Stimulated activated CD4-positive, alpha-beta T cell treated with anti-CD3 and anti-CD28 coated beads, Interleukin-2, amount 100 ng/mL, for 24 hours (primary cell): ENCODE data around the gene PDIA4.
"Not testable (repeated sequence)": the region's sequence is repeated elsewhere in the genome, so short reads cannot be mapped to it uniquely, and the experiment has no call there.

Source experiments
- DNase-seq, 2 donors: peaks; one replicate each; pipeline ENCODE4 v3.0.0-alpha.2; 2020

Gene PDIA4

GRCh38 chr7:149002604-149003003, 25.7 kb downstream of the PDIA4 start:
- no peak for DNase-seq

- no peak for DNase-seq
Observed at GRCh38 chr7:149001427-149002068, 26.8 kb downstream of the PDIA4 start.

GRCh38 chr7:149000961-149001360, 27.3 kb downstream of the PDIA4 start:
- DNase-seq = no peak

GRCh38 chr7:148999192-148999591, 29.1 kb downstream of the PDIA4 start:
- no peak for DNase-seq

- no peak for DNase-seq
Observed at GRCh38 chr7:148997497-148997896, 30.8 kb downstream of the PDIA4 start.

GRCh38 chr7:148994576-148994975, 33.7 kb downstream of the PDIA4 start:
- no peak for DNase-seq

GRCh38 chr7:148993193-148993592, 35.1 kb downstream of the PDIA4 start:
- no peak for DNase-seq

- DNase-seq = no peak
Observed at GRCh38 chr7:148991536-148991935, 36.8 kb downstream of the PDIA4 start.

GRCh38 chr7:148987751-148988512, 40.4 kb downstream of the PDIA4 start:
- DNase-seq = no peak

GRCh38 chr7:148987010-148987750, 41.1 kb downstream of the PDIA4 start:
- DNase-seq = peak; percentile 76 to 78

- no peak for DNase-seq
Observed at GRCh38 chr7:148986742-148987009, 41.6 kb downstream of the PDIA4 start.

GRCh38 chr7:148983200-148984146, 44.8 kb downstream of the PDIA4 start:
- peak; percentile 84 to 86 for DNase-seq

- DNase-seq = peak in 1 of 2 donors; percentile 26
Observed at GRCh38 chr7:148982654-148983199, 45.6 kb downstream of the PDIA4 start.

- no peak for DNase-seq
Observed at GRCh38 chr7:148979827-148980226, 48.5 kb downstream of the PDIA4 start.

GRCh38 chr7:148979072-148979471, 49.2 kb downstream of the PDIA4 start:
- not testable (repeated sequence) for DNase-seq

- no peak for DNase-seq
Observed at GRCh38 chr7:148978091-148978490, 50.2 kb downstream of the PDIA4 start.

- no peak for DNase-seq
Observed at GRCh38 chr7:148975896-148976295, 52.4 kb downstream of the PDIA4 start.

- no peak for DNase-seq
Observed at GRCh38 chr7:148973256-148973655, 55.0 kb downstream of the PDIA4 start.

- DNase-seq = no peak
Observed at GRCh38 chr7:148972375-148972774, 55.9 kb downstream of the PDIA4 start.

- DNase-seq = no peak
Observed at GRCh38 chr7:148967602-148968001, 60.7 kb downstream of the PDIA4 start.

GRCh38 chr7:148967032-148967372, 61.3 kb downstream of the PDIA4 start:
- no peak for DNase-seq

- DNase-seq = no peak
Observed at GRCh38 chr7:148964483-148965267, 63.6 kb downstream of the PDIA4 start.
